GM21381 (cell line): ENCODE results near the gene METTL9.

Experiments used
- ATAC-seq: cut with Tn5 transposase; IDR thresholded peaks from one replicate; pipeline ENCODE4 v1.9.1; 2021; ENCODE audit warnings: mild to moderate bottlenecking, moderate library complexity; ENCODE audit not compliant: unreplicated experiment

The METTL9 gene

DNA sequence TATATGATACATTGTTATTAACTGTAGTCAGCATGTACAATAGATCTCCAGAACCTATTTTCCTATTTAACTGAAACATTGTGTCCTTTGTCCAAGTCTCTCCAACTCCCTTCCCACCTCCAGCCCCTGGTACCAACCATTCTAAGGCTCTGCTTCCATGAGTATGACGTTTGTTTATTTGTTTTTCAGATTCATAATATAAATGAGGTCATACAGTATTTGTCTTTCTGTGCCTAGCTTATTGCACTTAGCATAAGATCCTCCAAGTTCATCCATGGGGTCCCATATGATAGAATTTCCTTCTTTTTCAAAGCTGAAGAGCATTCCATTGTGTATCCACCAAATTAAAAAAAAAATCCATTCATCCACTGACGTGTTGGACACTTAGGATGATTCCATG, 103.8 kb downstream of the METTL9 start:
- ATAC-seq: no peak

DNA sequence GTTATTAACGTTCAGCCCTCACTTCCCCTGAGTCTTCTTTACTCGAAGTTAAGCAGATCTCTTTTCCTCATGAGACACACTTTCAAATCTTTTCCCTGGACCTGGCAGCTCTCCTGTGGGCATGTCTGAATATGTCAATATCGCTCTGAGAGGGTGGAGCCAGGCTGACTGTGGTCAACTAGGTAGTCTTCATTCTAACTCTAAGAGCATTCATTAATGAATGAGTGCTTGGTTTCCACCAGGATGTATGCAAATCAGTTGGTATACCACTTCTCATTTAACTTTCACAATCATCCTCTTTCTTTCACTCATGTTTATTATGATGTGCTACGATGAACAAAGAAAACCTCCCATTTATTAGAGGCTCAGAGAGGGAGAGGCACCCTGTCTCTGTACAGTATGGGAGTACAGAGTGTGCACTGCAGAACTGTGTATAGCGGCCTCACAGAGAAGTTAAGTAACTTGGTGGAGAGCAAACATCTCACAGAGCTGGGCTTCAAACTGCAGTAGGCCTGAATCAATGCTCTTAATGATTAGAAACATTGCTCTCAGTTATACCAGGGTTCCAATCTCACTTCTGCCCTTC, 104.3 kb downstream of the METTL9 start:
- peak; percentile 90 for ATAC-seq

DNA sequence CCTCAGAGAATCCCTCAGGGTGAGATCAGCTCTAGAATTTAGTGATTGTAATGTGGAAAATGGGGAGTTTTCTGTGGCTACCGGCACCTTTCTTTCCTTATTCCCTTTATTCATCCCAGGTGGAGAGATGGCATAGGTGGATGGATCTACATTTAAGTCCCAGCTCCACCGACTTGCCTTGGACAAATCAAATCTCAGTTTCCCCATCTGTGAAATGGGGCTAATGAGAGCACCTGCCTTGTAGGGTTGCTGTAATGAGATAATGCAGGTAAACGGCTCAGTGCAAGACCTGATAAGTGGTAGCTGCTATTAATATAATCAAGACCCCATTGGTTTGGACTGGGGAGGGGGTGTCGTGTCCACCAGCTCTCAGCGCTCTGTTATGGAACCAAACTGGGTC, 104.9 kb downstream of the METTL9 start:
- ATAC-seq: no peak

DNA sequence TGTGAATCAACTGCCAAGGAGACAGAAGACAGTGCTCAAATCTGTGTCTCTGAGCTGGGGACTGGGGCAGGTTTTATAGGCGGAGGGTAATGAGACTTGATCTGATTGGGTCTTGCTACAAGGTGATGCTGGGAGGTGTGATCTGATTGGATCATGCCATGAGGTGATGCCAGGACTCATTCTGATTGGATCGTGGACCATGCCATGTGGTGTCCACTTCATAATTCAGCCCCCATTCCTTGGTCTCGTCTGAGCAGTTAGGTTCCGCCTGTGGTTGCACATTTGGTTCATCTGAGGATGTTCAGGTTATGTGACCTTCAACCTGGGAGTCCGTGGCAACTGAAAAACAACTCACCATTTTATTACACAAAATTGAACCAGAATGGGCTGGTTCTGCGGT, 105.4 kb downstream of the METTL9 start:
- no peak for ATAC-seq
